Endothelial cell (in vitro differentiated cells): ENCODE data around the gene CDC42. TPM values are rescaled to one million over a fixed set of nuclear protein-coding genes. Genes with fewer than 3 reads are reported as not detected.

ENCODE experiments used
- DNase-seq: peaks from one replicate; pipeline ENCODE4 v3.0.0; 2021; ENCODE audit warnings: low spot score
- H3K27ac Mint-ChIP-seq: one replicate; pipeline ENCODE4 v1.8.0; 2021; ENCODE audit warnings: mixed read lengths, inconsistent platforms; ENCODE audit not compliant: unreplicated experiment
- H3K27me3 Mint-ChIP-seq: one replicate; pipeline ENCODE4 v1.8.0; 2021; ENCODE audit warnings: mild to moderate bottlenecking, moderate library complexity, mixed read lengths, inconsistent platforms; ENCODE audit not compliant: unreplicated experiment
- H3K36me3 Mint-ChIP-seq: one replicate; pipeline ENCODE4 v1.8.0; 2021; ENCODE audit warnings: mild to moderate bottlenecking, low read depth, mixed read lengths, inconsistent platforms; ENCODE audit not compliant: unreplicated experiment
- H3K4me1 Mint-ChIP-seq: one replicate; pipeline ENCODE4 v1.8.0; 2021; ENCODE audit warnings: mild to moderate bottlenecking, mixed read lengths, inconsistent platforms; ENCODE audit not compliant: unreplicated experiment
- H3K4me3 Mint-ChIP-seq: one replicate; pipeline ENCODE4 v1.8.0; 2021; ENCODE audit warnings: mild to moderate bottlenecking, mixed read lengths, inconsistent platforms; ENCODE audit not compliant: unreplicated experiment
- H3K9me3 Mint-ChIP-seq: one replicate; pipeline ENCODE4 v1.8.0; 2021; ENCODE audit warnings: mixed read lengths, inconsistent platforms; ENCODE audit not compliant: unreplicated experiment
- CTCF ChIP-seq: fragments of 200-600 bp; sonication (generic); IDR thresholded peaks from one replicate; pipeline ENCODE4 v1.5.0; 2021; ENCODE audit warnings: antibody characterized with exemption; ENCODE audit not compliant: unreplicated experiment
- total RNA-seq: library from RNA; stranded (reverse); fragmentation: NEBNext Ultra II Directional; extraction: Animal tissue kit (Norgen Biotek cat#: 25700); gene quantifications from one replicate; pipeline ENCODE4 v1.2.1, GENCODE V29; 2021; ENCODE audit not compliant: unreplicated experiment

The CDC42 gene
- total RNA-seq, 1 donor from 2014 or later, result 370 TPM

- Mint-ChIP-seq H3K4me3 (no peak overlapping the region), H3K36me3 (no peaks in the 10 kb centered on the region), H3K27me3 (peaks cover 5% of the 10 kb centered on the region), H3K9me3 (no peaks in the 10 kb centered on the region), H3K4me1 (peaks cover 13% of the 10 kb centered on the region), H3K27ac (no peak overlapping the region)
- no peak for DNase-seq
- TF ChIP-seq CTCF, result no peak
Observed at GRCh38 chr1:22037520-22037919, 15.0 kb upstream of the CDC42 start.

- Mint-ChIP-seq H3K4me3 (no peak overlapping the region), H3K27ac (no peak overlapping the region), H3K27me3 (peaks cover 5% of the 10 kb centered on the region), H3K36me3 (no peaks in the 10 kb centered on the region), H3K9me3 (no peaks in the 10 kb centered on the region), H3K4me1 (peaks cover 13% of the 10 kb centered on the region)
- no peak for TF ChIP-seq CTCF
- DNase-seq, result no peak
Observed at GRCh38 chr1:22038036-22038435, 14.5 kb upstream of the CDC42 start.

- Mint-ChIP-seq H3K27me3 (peaks cover 5% of the 10 kb centered on the region), H3K36me3 (no peaks in the 10 kb centered on the region), H3K27ac (peak overlapping the region; percentile 45), H3K4me3 (no peak overlapping the region), H3K4me1 (peaks cover 13% of the 10 kb centered on the region), H3K9me3 (no peaks in the 10 kb centered on the region)
- no peak for TF ChIP-seq CTCF
- peak; percentile 23 for DNase-seq
Observed at GRCh38 chr1:22039594-22040285, 12.8 kb upstream of the CDC42 start.

- DNase-seq, result no peak
- H3K4me3 Mint-ChIP-seq, result no peak overlapping the region
- TF ChIP-seq CTCF, result no peak
- no peaks in the 10 kb centered on the region for H3K9me3 Mint-ChIP-seq
- peak overlapping the region; percentile 45 for H3K27ac Mint-ChIP-seq
- peaks cover 13% of the 10 kb centered on the region for H3K4me1 Mint-ChIP-seq
- peaks cover 5% of the 10 kb centered on the region for H3K27me3 Mint-ChIP-seq
- peaks cover under 1% of the 10 kb centered on the region for H3K36me3 Mint-ChIP-seq
Observed at GRCh38 chr1:22040286-22040623, 12.3 kb upstream of the CDC42 start.

GRCh38 chr1:22041505-22041904 is 11.0 kb upstream of the CDC42 start:
- Mint-ChIP-seq H3K36me3 (peaks cover 3% of the 10 kb centered on the region), H3K4me3 (no peak overlapping the region), H3K27ac (peak overlapping the region; percentile 58), H3K9me3 (no peaks in the 10 kb centered on the region), H3K27me3 (peaks cover 5% of the 10 kb centered on the region), H3K4me1 (peaks cover 13% of the 10 kb centered on the region)
- no peak for DNase-seq
- no peak for TF ChIP-seq CTCF
